GM18517 (cell line): ENCODE measurements around the gene PICK1.
"Not testable (repeated sequence)": the region's sequence is repeated elsewhere in the genome, so short reads cannot be mapped to it uniquely, and the experiment has no call there.

Experiments
- ATAC-seq: cut with Tn5 transposase; IDR thresholded peaks from one replicate; pipeline ENCODE4 v1.9.1; 2021; ENCODE audit warnings: mild to moderate bottlenecking, moderate library complexity; ENCODE audit not compliant: unreplicated experiment

PICK1 gene

GRCh38 chr22:38030311-38031133 is 26.7 kb upstream of the PICK1 start:
- no peak for ATAC-seq

- no peak for ATAC-seq
Measured at GRCh38 chr22:38031491-38031890, 25.7 kb upstream of the PICK1 start.

- no peak for ATAC-seq
Measured at GRCh38 chr22:38032681-38033521, 24.3 kb upstream of the PICK1 start.

GRCh38 chr22:38033522-38034277 is 23.5 kb upstream of the PICK1 start:
- ATAC-seq, result no peak

- ATAC-seq, result no peak
Measured at GRCh38 chr22:38034278-38034882, 22.8 kb upstream of the PICK1 start.

- no peak for ATAC-seq
Measured at GRCh38 chr22:38034884-38035529, 22.2 kb upstream of the PICK1 start.

GRCh38 chr22:38035530-38035885 is 21.7 kb upstream of the PICK1 start:
- ATAC-seq, result no peak

- no peak for ATAC-seq
Measured at GRCh38 chr22:38036392-38037062, 20.7 kb upstream of the PICK1 start.

GRCh38 chr22:38037367-38038150 is 19.6 kb upstream of the PICK1 start:
- ATAC-seq, result not testable (repeated sequence)

- ATAC-seq, result no peak
Measured at GRCh38 chr22:38038426-38038825, 18.8 kb upstream of the PICK1 start.

- ATAC-seq, result no peak
Measured at GRCh38 chr22:38038890-38039812, 18.1 kb upstream of the PICK1 start.

- no peak for ATAC-seq
Measured at GRCh38 chr22:38040953-38041759, 16.0 kb upstream of the PICK1 start.

GRCh38 chr22:38041760-38042487 is 15.3 kb upstream of the PICK1 start:
- ATAC-seq, result no peak

GRCh38 chr22:38042488-38042790 is 14.8 kb upstream of the PICK1 start:
- ATAC-seq, result no peak

- no peak for ATAC-seq
Measured at GRCh38 chr22:38043151-38044039, 13.8 kb upstream of the PICK1 start.
